ENCODE results near the gene SEC16A.

The SEC16A gene

GRCh38 chr9:136486823-136487620, 4.2 kb upstream of the SEC16A start:
- FAIRE-seq (no peak), DNase-seq (ENCODE audit: low spot score) (no peak)

- DNase-seq (ENCODE audit: low spot score) = no peak
- FAIRE-seq = no peak
Observed at GRCh38 chr9:136486131-136486530, 3.3 kb upstream of the SEC16A start.

GRCh38 chr9:136485049-136486045, 2.5 kb upstream of the SEC16A start:
- DNase-seq (ENCODE audit: low spot score) (peak; percentile 61), FAIRE-seq (no peak)

- FAIRE-seq = no peak
- peak; percentile 54 for DNase-seq (ENCODE audit: low spot score)
Observed at GRCh38 chr9:136484153-136485048, 1.6 kb upstream of the SEC16A start.

- FAIRE-seq = no peak
- DNase-seq (ENCODE audit: low spot score) = peak; percentile 87
Observed at GRCh38 chr9:136483589-136484152, 831 bp upstream of the SEC16A start.

- peak; percentile 18 for DNase-seq (ENCODE audit: low spot score)
Observed at GRCh38 chr9:136482046-136482792, 621 bp downstream of the SEC16A start.

GRCh38 chr9:136481558-136481957, 1.3 kb downstream of the SEC16A start:
- DNase-seq (ENCODE audit: low spot score) = no peak
- no peak for FAIRE-seq

More at GRCh38 chr9:136482046-136482792, 621 bp downstream of the SEC16A start:
- FAIRE-seq = no peak

GRCh38 chr9:136476369-136477150, 6.3 kb downstream of the SEC16A start:
- no peak for FAIRE-seq
- DNase-seq (ENCODE audit: low spot score) = no peak

GRCh38 chr9:136474974-136475865, 7.6 kb downstream of the SEC16A start:
- DNase-seq (ENCODE audit: low spot score) (no peak), FAIRE-seq (no peak)

GRCh38 chr9:136474021-136474640, 8.7 kb downstream of the SEC16A start:
- no peak for DNase-seq (ENCODE audit: low spot score)
- FAIRE-seq = no peak

GRCh38 chr9:136473354-136473721, 9.5 kb downstream of the SEC16A start:
- no peak for FAIRE-seq

GRCh38 chr9:136472640-136473353, 10.0 kb downstream of the SEC16A start:
- DNase-seq (ENCODE audit: low spot score) (no peak), FAIRE-seq (no peak)

More at GRCh38 chr9:136473354-136473721, 9.5 kb downstream of the SEC16A start:
- no peak for DNase-seq (ENCODE audit: low spot score)

GRCh38 chr9:136471802-136472487, 10.9 kb downstream of the SEC16A start:
- DNase-seq (ENCODE audit: low spot score) = no peak
- no peak for FAIRE-seq

- FAIRE-seq (no peak), DNase-seq (ENCODE audit: low spot score) (no peak)
Observed at GRCh38 chr9:136470792-136471469, 11.9 kb downstream of the SEC16A start.

- no peak for DNase-seq (ENCODE audit: low spot score)
- FAIRE-seq = no peak
Observed at GRCh38 chr9:136470356-136470755, 12.5 kb downstream of the SEC16A start.

GRCh38 chr9:136467766-136468165, 15.1 kb downstream of the SEC16A start:
- no peak for DNase-seq (ENCODE audit: low spot score)
- no peak for FAIRE-seq

Data from RCC 7860 (cell line).